HG03378 (cell line): Measurements from ENCODE around the gene HNRNPL.
"Not testable (repeated sequence)": the region's sequence is repeated elsewhere in the genome, so short reads cannot be mapped to it uniquely, and the experiment has no call there.

Experiments
- ATAC-seq: cut with Tn5 transposase; IDR thresholded peaks from one replicate; pipeline ENCODE4 v1.9.1; 2021; ENCODE audit warnings: mild to moderate bottlenecking, moderate library complexity; ENCODE audit not compliant: unreplicated experiment

HNRNPL gene

GRCh38 chr19:38831142-38831605 is 18.6 kb downstream of the HNRNPL start:
- ATAC-seq: peak; percentile 24

GRCh38 chr19:38830039-38830733 is 19.6 kb downstream of the HNRNPL start:
- ATAC-seq: no peak

DNA sequence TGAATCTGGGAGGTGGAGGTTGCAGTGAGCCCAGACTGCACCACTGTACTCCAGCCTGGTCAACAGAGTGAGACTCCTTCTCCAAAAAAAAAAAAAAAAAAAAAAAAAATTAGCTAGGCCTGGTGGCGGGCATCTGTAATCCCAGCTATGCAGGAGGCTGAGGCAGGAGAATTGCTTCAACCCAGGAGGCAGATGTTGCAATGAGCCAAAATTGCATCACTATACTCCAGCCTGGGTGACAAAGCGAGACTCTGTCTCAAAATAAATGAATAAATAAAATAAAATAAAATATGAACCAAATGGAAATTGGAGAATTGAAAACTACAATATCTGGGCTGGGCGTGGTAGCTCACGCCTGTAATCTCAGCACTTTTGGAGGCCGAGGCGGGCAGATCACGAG is 20.6 kb downstream of the HNRNPL start:
- ATAC-seq: not testable (repeated sequence)

DNA sequence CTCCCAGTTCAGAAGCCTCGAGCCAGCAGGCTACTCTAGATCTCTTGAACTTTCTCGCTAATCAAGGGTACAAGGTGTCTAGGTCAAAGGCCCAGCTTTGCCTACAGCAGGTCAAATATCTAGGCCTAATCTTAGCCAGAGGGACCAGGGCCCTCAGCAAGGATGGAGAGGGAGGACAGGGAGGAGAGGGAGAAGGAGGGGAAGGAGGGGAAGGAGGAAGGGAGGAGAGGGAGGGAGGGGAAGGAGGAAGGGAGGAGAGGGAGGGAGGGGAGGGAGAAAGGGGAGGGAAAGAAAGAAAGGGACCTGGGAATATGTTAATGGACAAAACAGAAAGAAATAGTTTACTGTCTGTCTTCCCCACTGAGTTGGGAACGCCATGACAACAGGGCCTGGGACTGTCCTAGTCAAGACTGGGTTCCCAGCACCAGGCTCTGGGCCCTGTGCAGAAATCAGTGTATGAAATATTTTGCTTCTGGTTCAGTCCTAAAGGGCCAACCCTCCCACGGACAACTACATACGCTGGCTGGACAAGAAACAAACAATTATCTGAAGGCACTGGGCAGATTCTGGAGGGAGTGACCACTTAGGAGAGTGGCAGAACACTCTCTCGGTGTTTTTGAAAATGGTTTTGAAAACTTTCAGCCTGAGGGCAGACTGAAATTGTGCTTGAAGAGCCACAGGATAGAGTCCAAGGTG is 22.8 kb downstream of the HNRNPL start:
- ATAC-seq: no peak

GRCh38 chr19:38825936-38826335 is 23.9 kb downstream of the HNRNPL start:
- not testable (repeated sequence) for ATAC-seq

- not testable (repeated sequence) for ATAC-seq
These were observed 28.5 kb downstream of the HNRNPL start for GRCh38 chr19:38821230-38821825.

- ATAC-seq: no peak
These were observed 30.4 kb downstream of the HNRNPL start for GRCh38 chr19:38819231-38819920.

DNA sequence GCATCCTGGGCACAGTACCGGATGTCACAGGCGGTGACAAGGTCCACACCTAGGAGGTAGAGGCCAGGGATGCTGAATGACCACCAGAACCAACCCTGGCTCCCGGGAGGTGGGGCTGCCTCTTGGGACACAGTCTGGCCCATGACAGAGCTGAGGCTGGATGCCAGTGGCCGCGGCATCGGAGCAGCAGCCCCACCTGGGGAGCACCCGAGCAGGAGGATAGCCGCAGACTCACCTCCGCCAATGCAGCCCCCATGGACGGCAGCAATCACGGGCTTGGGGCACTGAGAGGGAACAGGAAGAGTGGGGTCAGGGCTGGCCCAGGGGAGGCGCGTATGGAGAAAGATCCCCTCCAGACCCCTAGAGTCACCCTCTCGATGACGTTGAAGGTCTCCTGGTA is 32.7 kb downstream of the HNRNPL start:
- no peak for ATAC-seq

- ATAC-seq: no peak
These were observed 33.5 kb downstream of the HNRNPL start for GRCh38 chr19:38816131-38816750.

DNA sequence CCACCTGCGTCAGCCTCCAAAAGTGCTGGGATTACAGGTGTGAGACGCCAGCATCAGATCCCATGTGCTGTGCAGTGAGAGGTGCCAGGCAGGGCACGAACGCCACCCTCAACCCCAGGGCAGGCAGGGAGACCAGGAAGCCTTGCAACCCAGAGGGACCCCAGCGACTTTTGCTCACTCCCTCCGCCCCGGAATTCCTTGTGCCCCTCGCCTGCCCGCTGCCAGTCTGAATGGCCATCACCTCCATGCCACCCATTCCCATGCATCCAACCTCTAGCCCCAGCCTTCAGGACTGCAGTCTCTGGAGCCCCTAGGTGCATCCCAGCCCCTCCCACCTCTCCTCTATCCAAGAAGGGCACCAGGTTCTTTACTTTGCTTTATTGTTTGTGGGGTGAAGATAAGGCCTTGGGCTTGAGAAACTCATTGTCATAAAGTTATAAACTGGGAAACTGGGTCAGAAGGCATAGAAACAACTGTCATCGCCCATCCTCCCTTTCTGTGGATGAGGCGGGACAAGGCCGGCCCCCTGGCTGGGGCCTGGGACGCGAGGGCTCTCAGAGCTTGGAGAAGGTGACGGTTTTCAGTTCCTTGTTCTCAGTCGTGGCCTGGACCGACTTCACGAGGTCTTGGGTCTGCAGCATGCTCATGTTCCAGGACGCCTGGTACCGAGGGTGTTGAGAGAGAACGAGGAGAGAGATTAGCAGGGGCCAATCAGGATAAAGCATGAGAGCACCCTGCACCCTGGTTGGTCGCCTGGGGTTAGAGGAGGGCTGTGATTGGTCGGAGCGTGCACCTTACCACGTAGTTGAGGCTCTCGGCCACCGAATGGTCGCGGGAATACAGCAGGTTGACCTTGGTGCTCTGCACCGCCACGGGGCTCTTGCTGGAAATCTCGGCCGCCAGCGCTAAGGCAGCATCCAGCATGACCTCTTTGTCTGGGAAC is 34.5 kb downstream of the HNRNPL start:
- ATAC-seq: no peak

GRCh38 chr19:38813932-38814331 is 35.9 kb downstream of the HNRNPL start:
- ATAC-seq: not testable (repeated sequence)

DNA sequence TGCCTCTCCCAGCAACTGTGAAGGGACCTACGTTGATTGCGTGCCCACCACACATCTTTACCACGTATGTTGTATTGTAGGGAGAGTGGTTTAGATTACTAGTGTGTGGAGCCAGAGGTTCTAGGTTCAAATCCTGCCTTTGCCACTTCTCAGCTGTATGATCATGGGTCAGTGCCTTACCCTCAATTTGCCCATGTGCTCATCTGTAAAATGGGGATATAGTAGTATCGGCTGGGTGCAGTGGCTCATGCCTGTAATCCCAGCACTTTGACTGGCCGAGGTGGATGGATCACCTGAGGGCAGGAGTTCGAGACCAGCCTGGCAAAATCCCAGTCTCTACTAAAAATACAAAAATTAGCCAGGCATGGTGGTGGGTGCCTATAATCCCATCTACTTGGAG is 36.5 kb downstream of the HNRNPL start:
- ATAC-seq: no peak

DNA sequence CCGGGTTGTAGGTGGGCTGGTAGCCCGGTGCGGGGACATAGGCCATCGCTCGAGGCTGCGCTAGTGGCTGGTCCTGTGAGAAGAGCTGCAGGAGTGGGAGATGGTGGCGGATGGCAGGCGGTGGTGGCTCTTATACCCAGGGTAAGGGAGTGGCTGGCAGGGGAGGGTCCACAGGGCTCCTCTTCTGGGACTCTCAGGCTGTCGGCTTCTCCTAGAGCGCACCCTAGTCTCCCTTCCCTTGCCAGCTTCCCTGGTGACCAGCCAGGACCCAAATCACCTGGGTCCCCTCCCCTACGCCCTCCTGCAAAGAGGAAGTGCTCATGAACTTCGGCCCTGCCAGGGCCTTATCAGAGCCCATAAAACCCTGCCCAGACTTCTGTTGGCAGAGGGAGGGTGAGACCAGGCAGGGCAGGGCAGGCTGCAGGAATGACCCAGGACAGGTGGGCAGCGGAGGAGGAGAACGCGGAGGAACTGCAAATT is 36.9 kb downstream of the HNRNPL start, which contains the start of gene LGALS4:
TSS of gene LGALS4 (minus strand) at position 105 of the 480 bp plus-strand sequence. CDS start at position 46, 59 bp downstream.
- no peak for ATAC-seq

DNA sequence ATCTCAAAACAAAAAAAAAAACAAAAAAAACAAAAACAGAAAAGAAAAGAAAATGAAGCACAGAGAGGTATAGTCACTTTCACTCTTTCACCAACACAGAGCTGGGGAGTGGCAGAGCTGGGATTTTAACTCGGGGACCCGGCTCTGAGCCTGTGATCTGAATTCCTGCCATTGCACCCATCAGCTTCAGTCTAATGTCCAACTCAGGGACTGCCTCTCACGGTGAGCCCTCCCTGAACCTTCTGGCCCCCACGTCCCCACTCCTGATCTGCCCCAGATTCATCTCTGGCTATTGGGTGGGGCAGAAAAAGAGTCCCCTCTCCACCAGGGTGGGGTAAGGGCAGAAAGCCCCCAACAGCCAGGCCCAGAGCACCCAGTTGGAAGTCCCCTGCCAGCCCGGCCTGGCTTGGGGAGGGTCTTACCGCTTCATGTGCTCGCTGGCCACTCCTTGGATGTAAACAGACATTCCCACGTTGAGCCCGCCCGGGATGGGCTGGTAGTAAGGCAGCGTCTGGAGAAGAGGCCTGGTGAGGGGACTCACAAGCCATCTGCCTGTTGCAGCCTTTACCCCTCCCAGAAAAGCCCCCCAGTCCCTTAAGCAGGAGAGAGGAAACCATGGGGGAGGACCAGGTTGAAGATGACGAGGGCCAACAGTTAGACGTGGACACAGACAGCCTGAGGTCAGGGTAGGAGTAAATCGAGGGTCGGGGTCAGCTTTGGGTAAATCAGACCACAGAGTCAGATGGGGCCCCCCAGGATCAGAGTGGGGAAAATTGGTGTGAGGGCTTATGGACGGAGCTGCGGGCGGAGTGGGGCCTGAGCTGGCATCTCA is 37.6 kb downstream of the HNRNPL start:
- no peak for ATAC-seq

DNA sequence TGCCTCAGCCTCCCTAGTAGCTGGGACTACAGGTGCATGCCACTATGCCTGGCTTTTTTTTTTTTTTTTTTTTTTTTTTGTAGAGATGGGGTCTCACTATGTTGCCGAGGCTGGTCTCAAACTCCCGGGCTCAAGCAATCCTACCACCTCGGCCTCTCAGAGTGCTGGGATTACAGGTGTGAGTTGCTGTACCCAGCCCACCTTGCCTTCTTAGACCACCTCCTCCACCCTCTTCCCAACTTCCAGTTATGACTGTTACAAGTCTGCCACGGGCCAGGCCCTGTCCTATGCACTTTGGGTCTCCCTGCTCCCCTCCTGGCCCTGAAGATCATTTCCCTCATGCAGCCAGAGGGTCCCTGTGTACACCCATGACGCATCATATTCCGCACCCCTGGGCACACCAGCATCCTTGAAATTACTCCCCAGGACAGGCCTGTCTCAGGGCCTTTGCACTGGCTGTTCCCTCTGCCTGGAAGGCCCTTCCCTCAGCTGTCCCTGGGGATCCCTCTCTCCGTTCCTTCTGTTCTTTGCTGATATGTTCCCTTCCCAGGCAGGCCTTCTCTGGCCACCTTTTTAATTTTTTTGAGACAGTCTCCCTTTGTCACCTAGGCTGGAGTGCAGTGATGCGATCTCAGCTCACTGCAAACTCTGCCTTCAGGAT is 40.1 kb downstream of the HNRNPL start:
- no peak for ATAC-seq

GRCh38 chr19:38808741-38809140 is 41.0 kb downstream of the HNRNPL start:
- ATAC-seq: no peak

GRCh38 chr19:38807374-38808098 is 42.2 kb downstream of the HNRNPL start:
- not testable (repeated sequence) for ATAC-seq
